Mucosa of stomach (tissue), 1 donor: ENCODE results near the gene NPR3.

Source experiments
- H3K27me3 ChIP-seq: one replicate; pipeline ENCODE4 v1.7.0; 2013; ENCODE audit warnings: mild to moderate bottlenecking, low read length; ENCODE audit not compliant: control insufficient read depth, insufficient read depth
- H3K36me3 ChIP-seq: one replicate; pipeline ENCODE4 v1.7.0; 2013; ENCODE audit warnings: low read length; ENCODE audit not compliant: control insufficient read depth, insufficient read depth
- H3K4me1 ChIP-seq: one replicate; pipeline ENCODE4 v1.7.0; 2013; ENCODE audit warnings: mild to moderate bottlenecking, low read length; ENCODE audit not compliant: control insufficient read depth, insufficient read depth
- H3K4me3 ChIP-seq: one replicate; pipeline ENCODE4 v1.7.0; 2013; ENCODE audit warnings: low read length
- H3K9ac ChIP-seq: one replicate; pipeline ENCODE4 v1.7.0; 2013; ENCODE audit warnings: mild to moderate bottlenecking, low read length, moderate library complexity
- H3K9me3 ChIP-seq: one replicate; pipeline ENCODE4 v1.7.0; 2013; ENCODE audit warnings: mild to moderate bottlenecking, low read length, moderate library complexity; ENCODE audit not compliant: control insufficient read depth
- donor health status: Pancreatic carcinoma.

NPR3 gene

DNA sequence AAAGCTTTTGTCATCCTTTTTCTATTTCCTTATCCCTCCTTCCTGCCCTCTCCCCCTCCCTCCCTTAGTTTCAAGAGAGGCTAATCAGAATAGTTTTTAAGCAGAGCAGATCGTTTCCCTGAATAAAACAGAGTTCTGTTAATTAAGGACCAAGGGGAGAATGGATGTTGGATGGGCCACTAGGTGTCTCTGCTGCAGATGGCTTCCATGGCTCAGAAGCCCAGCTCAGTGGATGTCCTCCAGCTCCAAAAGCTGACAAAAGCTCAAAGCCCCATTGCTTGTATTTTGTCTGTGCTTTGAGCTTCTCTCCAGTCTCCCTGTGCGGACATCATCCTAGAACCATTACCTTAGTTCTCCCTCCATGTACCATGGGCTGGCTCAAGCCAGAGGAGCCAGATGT, 21.0 kb upstream of the NPR3 start:
- Histone ChIP-seq H3K4me1 (no peaks in the 10 kb centered on the region), H3K27me3 (no peaks in the 10 kb centered on the region), H3K9me3 (no peaks in the 10 kb centered on the region), H3K36me3 (no peaks in the 10 kb centered on the region), H3K9ac (no peak overlapping the region), H3K4me3 (no peak overlapping the region)

DNA sequence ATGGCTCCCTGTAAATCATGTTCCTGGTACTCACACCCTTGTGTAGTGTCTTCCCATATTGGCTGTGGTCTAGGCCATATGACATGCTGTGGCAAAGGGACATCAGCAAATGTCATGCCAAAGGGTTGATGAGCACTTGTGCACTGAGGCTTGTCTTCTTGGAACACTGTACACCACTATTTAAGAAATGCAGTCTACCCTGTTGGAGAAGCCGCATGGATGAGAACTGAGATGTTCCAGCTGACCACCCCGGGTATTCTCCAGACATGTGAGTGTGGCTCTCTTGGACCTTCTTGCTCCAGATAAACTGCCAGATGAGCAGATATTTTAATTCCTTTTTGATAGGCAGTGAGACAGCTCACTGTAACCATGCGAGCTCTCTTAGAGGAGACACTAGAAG, 20.5 kb upstream of the NPR3 start:
- H3K27me3 ChIP-seq, result no peaks in the 10 kb centered on the region

DNA sequence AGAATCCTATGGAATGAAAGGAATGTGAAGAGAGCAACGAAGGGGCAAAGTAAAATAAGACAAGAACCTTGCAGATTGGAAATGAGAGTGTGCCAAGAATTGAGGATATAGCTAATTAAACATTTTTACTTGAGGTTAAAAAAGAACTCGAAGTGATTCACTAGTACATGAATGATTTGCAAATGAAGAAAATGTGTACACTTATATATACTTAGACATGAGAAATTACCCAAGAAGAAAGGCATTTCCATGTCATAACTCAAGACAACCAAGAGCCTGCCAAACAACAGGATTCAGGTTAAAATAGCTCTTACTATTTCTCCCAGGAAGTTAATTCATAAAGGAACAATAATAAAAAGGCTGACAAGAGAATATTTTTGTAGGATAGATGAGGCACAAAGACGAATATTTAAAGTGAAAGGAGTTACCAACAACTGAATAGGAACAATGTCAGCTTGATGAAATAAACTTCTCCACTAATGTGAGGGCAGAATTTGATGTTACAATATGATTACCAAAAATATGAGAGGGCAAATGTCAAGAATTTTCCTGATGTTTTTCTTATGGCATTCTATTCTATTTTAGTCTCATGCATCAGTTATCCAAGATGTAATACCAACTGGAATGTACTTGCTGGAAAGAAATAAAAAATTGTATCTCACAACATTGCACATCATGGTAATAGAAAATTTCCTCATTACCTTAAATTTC, 18.9 kb upstream of the NPR3 start:
- Histone ChIP-seq H3K9me3 (no peaks in the 10 kb centered on the region), H3K4me3 (no peak overlapping the region), H3K9ac (no peak overlapping the region), H3K4me1 (no peaks in the 10 kb centered on the region), H3K36me3 (no peaks in the 10 kb centered on the region), H3K27me3 (no peaks in the 10 kb centered on the region)

More for the DNA sequence above, 20.5 kb upstream of the NPR3 start:
- no peaks in the 10 kb centered on the region for H3K4me1 ChIP-seq
- H3K36me3 ChIP-seq, result no peaks in the 10 kb centered on the region
- no peak overlapping the region for H3K9ac ChIP-seq
- no peaks in the 10 kb centered on the region for H3K9me3 ChIP-seq
- no peak overlapping the region for H3K4me3 ChIP-seq

DNA sequence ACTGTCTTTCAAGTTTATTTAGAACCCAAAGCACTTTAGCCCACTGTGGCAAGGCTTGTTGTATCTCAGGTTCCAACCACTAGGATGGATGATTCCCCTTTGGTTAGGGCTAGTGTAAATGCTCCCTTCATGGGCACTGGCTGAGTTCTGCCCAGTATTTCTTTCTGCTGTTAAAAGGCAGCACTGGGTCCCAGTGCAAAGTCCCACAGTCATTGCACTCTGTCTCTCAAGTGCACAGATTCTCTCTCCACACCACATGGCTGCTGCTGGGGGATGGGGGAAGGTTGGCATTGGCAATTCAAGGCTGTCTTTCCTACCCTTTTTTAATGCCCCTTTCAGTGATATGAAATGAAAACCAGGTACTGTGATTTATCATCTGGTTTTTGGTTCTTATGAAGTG, 7.2 kb upstream of the NPR3 start:
- Histone ChIP-seq H3K9ac (no peak overlapping the region), H3K36me3 (no peaks in the 10 kb centered on the region), H3K4me3 (no peak overlapping the region), H3K4me1 (no peaks in the 10 kb centered on the region), H3K27me3 (peaks cover 1% of the 10 kb centered on the region), H3K9me3 (no peaks in the 10 kb centered on the region)

DNA sequence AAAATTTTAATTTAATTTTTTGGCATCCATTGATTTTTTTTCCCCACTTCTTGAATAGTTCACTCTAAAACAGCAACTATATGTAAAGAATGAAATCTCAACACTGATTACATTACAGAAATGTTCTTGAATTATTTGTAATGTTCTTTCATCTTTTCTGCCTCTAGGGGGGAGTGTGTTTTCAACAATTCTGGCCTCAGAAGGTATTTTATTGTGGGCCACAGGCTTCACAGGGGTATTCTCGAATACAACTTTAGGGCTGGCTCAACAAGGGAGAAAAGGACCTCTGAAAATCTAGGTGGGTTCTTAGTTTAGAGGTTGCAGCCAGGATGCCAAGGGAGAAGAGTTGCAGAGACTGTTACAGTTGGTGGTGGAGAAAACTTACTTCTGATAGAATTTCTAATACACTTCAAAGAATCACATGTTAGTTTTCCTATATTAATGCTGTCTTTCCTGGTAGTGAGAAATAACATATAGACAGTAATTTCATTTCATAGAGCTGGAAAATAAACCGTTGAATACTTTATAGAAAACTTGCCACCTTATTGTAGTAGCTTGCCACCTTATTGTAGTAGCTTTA, 3.6 kb upstream of the NPR3 start:
- Histone ChIP-seq H3K27me3 (peaks cover 29% of the 10 kb centered on the region), H3K9me3 (no peaks in the 10 kb centered on the region), H3K36me3 (no peaks in the 10 kb centered on the region), H3K4me3 (no peak overlapping the region), H3K4me1 (no peaks in the 10 kb centered on the region), H3K9ac (no peak overlapping the region)

DNA sequence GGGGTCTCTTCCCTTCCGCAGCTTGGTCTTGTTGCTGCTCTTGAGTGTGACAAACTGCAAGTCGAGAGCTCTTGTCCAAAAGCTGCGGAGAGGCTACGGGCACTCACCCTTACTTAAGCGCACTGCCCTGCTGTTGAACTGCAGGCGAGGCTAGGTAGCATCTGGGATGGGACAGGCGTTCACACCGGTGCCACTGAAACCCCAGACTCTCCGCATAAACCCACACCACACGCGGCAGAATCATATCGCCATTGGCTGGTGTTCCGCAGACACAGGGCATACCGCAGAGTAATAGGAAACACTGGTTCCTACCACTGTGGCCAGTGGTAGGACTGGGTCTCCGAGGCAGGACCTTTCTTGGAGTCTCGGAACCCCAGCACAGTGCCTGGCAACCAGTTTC, 2.2 kb upstream of the NPR3 start:
- Histone ChIP-seq H3K27me3 (peaks cover 44% of the 10 kb centered on the region), H3K4me1 (peaks cover 3% of the 10 kb centered on the region), H3K9ac (no peak overlapping the region), H3K36me3 (no peaks in the 10 kb centered on the region), H3K4me3 (no peak overlapping the region), H3K9me3 (no peaks in the 10 kb centered on the region)

DNA sequence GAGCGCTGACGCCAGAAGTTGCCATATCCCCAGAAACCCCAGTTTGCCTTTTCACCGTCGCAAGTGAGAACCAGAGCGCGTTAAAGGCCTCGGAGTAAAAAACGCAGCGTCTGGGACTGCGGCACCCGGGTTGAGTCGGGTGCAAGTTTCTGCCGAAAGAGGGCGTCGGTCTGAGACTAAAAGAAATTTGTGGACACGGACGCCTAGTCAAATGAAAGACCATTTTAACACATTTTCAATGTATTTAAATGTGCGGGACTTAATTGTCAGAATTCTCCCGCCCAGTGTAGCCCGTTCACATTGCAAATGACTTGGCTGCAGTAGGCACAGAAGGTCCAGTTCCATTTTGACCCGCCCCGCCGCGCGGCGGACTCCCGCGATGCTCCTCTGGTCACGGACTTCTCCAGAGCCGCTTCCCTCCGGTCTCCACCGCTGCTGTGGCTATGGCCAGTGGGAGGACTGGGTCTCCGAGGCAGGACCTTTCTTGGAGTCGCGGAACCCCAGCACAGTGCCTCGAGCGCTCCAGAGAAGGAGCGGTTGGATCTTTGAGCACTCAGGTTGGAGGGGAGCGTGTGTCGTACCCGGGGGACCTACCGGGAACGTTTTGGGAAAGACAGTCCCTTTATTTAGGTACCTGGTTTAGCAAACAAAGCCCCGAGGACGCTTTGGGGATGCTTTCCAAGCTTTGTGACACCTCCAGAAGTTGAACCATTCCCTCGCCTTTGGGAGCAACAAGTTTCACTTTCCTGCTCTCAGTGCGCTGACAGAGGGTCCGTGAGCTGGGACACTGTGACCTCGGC, 1.2 kb upstream of the NPR3 start:
- Histone ChIP-seq H3K9me3 (no peaks in the 10 kb centered on the region), H3K4me3 (peak overlapping the region; percentile 84), H3K4me1 (peaks cover 4% of the 10 kb centered on the region), H3K9ac (peak overlapping the region; percentile 45), H3K36me3 (no peaks in the 10 kb centered on the region), H3K27me3 (peaks cover 51% of the 10 kb centered on the region)

DNA sequence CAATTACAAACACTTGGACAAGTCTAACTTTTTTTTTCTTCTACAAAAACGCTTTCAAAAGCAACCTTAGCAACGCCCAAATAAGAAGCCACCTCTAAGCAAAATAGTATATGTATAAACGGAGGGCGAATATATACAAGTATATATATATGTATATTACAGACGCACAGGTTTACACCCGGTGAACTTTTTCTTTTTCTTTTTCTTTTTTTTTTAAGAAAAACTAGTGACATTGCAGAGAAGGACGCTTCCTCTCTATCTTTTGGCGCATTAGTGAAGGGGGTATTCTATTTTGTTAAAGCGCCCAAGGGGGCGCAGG, 200 bp downstream of the NPR3 start:
- H3K4me3 ChIP-seq, result no peak overlapping the region
- peaks cover 51% of the 10 kb centered on the region for H3K27me3 ChIP-seq
- no peak overlapping the region for H3K9ac ChIP-seq

DNA sequence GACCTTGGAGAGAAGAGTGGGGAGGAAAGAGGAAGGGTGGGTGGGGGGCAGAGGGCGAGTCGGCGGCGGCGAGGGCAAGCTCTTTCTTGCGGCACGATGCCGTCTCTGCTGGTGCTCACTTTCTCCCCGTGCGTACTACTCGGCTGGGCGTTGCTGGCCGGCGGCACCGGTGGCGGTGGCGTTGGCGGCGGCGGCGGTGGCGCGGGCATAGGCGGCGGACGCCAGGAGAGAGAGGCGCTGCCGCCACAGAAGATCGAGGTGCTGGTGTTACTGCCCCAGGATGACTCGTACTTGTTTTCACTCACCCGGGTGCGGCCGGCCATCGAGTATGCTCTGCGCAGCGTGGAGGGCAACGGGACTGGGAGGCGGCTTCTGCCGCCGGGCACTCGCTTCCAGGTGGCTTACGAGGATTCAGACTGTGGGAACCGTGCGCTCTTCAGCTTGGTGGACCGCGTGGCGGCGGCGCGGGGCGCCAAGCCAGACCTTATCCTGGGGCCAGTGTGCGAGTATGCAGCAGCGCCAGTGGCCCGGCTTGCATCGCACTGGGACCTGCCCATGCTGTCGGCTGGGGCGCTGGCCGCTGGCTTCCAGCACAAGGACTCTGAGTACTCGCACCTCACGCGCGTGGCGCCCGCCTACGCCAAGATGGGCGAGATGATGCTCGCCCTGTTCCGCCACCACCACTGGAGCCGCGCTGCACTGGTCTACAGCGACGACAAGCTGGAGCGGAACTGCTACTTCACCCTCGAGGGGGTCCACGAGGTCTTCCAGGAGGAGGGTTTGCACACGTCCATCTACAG, 760 bp downstream of the NPR3 start:
- H3K9ac ChIP-seq, result no peak overlapping the region
- no peaks in the 10 kb centered on the region for H3K36me3 ChIP-seq
- peaks cover 4% of the 10 kb centered on the region for H3K4me1 ChIP-seq
- peaks cover 51% of the 10 kb centered on the region for H3K27me3 ChIP-seq
- no peak overlapping the region for H3K4me3 ChIP-seq
- no peaks in the 10 kb centered on the region for H3K9me3 ChIP-seq

More for the DNA sequence above, 200 bp downstream of the NPR3 start:
- Histone ChIP-seq H3K4me1 (peaks cover 4% of the 10 kb centered on the region), H3K9me3 (no peaks in the 10 kb centered on the region), H3K36me3 (no peaks in the 10 kb centered on the region)

DNA sequence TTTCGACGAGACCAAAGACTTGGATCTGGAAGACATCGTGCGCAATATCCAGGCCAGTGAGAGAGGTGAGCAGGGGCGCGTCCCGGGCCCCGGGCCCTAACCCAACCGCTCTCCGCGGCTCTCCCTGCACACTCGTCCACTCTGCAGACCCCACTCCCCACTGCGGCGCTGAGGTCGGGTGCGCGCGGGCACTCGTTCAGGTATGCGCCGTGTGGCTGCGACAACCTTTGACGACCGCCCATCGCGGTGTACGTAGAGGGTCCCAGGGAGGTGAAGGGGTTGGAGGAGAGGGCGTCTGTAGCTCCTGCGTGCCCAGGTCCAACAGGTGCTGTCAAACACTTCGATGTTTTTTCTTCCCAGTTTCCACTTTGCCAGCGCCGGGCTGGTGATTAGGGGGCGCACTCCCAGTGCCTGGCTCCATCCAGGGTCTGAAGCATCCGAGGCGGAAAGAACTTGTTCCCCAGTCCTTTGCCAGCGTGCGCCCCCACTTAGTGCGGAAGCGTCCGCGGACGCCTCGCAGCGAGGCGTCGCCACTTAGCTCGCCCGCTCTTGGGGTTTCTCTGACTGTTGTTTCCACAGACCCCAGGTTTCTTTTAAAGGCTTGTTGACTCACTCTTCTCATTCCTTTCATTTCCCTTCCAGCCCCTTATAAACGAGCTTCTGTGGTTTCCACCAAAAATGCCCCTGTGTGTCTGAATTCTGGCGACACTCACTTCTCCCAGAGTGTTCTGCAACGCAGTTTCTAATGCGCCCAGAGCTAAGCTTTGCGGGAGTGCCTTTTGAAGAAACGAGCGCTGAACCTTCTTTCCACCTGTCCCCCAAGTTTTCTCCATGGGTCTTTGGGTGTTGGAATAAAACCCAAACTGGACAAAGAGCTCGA, 1.6 kb downstream of the NPR3 start:
- no peaks in the 10 kb centered on the region for H3K9me3 ChIP-seq
- H3K9ac ChIP-seq, result no peak overlapping the region
- no peaks in the 10 kb centered on the region for H3K36me3 ChIP-seq
- H3K27me3 ChIP-seq, result peaks cover 51% of the 10 kb centered on the region
- no peak overlapping the region for H3K4me3 ChIP-seq
- H3K4me1 ChIP-seq, result peaks cover 4% of the 10 kb centered on the region

DNA sequence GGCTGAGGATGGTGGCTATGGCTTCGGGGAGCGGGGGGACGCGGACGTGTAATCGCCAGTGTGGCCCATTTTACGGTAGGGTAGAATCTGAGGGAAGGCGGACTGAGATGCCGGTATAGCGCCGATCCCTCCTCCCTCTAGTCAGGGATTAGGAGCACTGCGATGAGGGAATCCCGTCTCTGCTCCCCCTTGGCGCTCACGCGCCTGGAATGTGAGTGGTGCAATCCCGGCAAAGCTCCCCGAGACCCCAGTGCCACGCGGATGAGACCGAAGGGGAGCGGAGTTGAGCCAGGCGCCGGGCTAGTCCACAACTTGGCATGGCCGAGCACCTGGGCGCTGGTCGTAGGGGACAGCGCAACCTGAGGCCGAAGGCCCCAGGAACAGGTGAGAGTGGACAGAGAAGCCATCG, 2.2 kb downstream of the NPR3 start:
- peaks cover 4% of the 10 kb centered on the region for H3K4me1 ChIP-seq
- no peak overlapping the region for H3K9ac ChIP-seq
- no peaks in the 10 kb centered on the region for H3K36me3 ChIP-seq
- peaks cover 51% of the 10 kb centered on the region for H3K27me3 ChIP-seq
- H3K9me3 ChIP-seq, result no peaks in the 10 kb centered on the region
- H3K4me3 ChIP-seq, result no peak overlapping the region
